GM19395 (cell line): ENCODE results near the gene HBP1.
"Not testable (repeated sequence)": the region's sequence is repeated elsewhere in the genome, so short reads cannot be mapped to it uniquely, and the experiment has no call there.

Experiments
- ATAC-seq: cut with Tn5 transposase; IDR thresholded peaks from one replicate; pipeline ENCODE4 v1.9.1; 2021; ENCODE audit warnings: mild to moderate bottlenecking, moderate library complexity; ENCODE audit not compliant: unreplicated experiment

HBP1 gene

DNA sequence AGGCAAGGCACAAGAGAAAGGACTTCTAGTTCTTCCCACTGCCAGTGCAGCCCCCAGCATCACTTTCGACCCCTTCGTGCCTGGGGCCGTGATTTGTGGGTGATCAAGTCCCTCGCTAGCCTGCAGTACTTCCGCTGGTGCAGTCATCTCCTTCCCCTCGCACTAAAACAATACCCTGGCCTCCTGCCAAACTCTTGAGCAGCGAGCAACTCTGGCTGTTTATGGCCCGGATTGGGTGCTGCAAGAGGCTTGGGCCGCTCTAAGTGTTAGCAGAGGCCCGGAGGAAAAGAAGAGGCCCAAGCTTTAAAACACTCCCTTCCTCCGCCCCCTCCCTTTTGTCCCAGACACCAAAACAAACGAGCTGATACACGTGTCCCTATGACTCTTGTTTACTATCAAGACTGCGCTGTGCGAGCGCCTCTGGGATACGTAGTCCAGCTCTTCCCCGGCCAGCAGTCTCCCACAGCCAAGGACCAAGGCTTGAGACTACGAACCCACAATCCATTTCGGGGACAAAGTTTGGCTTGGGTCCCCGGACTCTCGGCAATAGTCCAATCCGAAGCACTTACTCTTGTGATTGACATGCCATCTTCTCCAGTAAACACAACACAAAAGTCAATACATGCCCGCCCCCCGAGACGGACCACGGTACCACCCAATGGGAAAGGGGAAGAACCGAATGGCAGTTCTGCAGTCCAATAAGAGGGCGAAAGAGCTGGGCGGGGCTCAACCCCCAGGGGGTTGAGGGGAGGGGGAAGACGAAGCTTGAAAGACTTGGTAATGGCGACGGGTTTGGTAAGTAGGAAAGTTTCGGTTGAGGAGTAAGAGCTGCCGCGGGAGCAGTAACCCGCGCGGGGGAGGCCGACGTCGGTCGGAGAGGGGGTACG is at the start of gene HBP1:
HBP1 (plus strand) TSS at position 771 of the 887 bp plus-strand sequence. CDS start 10,891 bp downstream, outside the sequence.
- ATAC-seq: peak; percentile 90

GRCh38 chr7:107119376-107120105 is 49.3 kb upstream of the HBP1 start:
- no peak for ATAC-seq

DNA sequence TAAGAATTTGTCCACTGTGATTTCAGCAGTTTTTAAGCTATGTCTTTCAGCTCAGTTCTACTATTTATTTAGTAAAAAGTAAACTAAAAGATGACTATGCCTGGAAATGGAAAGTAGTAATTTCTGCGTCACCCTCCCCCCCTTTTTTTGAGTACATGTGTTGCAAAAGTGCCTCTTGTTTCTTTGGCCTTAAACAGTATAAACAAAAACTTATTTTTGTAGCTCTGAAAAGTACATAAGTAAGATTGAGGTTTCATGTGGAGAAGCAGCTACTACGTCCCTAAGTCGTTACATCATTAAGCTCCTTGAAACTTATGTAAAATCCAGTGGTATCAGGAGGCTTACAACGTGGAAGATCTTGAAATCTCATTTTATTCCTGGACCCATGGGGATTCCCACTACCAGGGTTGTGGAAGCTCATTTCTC is 46.3 kb upstream of the HBP1 start:
- ATAC-seq: no peak

DNA sequence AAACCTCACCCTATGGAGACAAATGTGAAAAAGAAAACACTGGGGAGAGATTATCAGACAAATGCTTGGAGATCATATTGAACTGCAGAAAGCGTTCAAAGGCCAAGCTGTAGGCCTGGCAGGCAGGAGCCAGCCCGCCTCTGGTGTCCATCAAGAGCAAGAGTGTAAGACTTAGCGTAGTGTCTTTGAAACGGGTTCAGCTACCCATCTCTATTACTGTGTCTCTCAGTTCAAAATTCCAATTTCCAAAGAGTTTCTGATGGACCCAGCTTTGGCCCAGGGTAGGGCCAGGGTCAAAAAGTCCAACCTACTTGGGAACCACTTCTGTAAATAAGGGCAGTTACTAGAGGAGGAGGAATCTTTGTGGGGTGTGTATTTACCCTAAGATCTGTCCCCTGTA is 45.4 kb upstream of the HBP1 start:
- ATAC-seq: no peak

DNA sequence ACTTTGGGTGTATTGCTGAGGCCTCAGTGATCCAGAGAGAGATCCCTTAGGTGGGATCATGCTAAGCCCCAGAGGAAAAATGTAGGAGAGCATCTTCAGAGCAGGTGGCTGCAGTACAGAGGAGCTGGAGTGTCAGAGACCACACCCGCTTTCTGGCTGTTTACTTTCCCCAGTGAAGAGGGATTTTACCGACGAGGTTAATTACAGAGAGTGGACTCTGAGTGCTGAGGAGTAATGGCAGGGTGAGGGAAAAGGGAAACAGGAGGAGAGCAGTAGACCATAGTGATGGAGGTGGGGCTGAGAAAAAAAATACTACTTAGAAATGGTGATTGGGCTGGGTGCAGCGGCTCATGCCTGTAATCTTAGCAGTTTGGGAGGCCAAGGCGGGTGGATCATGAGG is 43.3 kb upstream of the HBP1 start:
- no peak for ATAC-seq

DNA sequence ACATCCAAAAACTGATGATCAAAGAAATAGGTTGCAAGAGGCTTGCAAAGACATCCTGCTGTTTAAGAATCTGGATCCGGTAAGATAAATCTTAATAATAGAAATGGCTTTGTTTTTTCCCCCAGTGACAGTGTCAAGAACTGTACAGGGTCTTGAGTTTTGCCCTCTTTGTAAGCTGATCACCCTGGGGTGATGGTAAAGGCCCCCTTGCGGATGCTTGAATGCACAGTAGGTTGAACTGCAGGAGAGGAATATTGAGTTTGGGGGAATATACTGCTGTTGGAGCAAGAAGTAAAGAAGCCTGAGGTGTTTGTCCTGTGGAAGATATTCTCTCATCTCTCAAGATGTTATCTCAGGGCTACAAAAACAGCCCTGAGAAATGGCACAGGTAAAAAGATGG is 40.6 kb upstream of the HBP1 start:
- no peak for ATAC-seq

GRCh38 chr7:107128748-107129147 is 40.1 kb upstream of the HBP1 start:
- no peak for ATAC-seq

- ATAC-seq: no peak
Observed at GRCh38 chr7:107130487-107131220, 38.1 kb upstream of the HBP1 start.

- no peak for ATAC-seq
Observed at GRCh38 chr7:107133396-107133795, 35.4 kb upstream of the HBP1 start.

- no peak for ATAC-seq
Observed at GRCh38 chr7:107138696-107139420, 29.9 kb upstream of the HBP1 start.

- not testable (repeated sequence) for ATAC-seq
Observed at GRCh38 chr7:107143875-107144274, 24.9 kb upstream of the HBP1 start.

DNA sequence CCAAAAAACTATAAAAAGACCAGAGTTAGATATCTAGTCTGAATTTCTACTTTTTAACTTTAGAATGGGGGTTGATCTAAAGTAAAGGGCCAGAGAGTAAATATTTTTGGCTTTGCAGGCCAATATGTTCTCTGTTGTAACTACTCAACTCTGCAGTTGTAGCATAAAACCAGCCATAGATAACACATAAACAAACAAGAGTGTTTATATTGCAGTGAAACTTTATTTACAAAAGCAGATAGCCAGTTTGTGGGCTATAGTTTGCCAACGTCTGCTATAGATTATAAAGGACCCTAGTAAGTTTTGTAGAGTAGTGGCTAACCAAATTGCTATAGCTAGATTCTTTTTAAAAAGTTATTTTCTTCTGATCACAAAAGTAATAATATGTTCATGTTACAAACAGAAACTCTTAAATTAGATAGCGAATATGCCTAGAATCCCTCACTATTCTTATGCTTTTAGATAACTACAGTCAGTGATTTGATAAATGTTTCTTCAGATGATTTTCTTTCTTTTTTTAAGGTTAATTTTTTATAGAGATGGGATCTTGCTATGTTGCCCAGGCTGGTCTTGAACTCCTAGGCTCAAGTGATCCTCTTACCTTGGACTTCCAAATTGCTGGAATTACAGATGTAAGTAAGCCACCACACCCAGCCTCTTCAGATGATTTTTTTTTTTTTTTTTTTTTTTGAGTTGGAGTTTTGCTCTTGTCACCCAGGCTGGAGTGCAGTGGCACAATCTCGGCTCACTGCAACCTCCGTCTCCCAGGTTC is 23.6 kb upstream of the HBP1 start:
- ATAC-seq: no peak

DNA sequence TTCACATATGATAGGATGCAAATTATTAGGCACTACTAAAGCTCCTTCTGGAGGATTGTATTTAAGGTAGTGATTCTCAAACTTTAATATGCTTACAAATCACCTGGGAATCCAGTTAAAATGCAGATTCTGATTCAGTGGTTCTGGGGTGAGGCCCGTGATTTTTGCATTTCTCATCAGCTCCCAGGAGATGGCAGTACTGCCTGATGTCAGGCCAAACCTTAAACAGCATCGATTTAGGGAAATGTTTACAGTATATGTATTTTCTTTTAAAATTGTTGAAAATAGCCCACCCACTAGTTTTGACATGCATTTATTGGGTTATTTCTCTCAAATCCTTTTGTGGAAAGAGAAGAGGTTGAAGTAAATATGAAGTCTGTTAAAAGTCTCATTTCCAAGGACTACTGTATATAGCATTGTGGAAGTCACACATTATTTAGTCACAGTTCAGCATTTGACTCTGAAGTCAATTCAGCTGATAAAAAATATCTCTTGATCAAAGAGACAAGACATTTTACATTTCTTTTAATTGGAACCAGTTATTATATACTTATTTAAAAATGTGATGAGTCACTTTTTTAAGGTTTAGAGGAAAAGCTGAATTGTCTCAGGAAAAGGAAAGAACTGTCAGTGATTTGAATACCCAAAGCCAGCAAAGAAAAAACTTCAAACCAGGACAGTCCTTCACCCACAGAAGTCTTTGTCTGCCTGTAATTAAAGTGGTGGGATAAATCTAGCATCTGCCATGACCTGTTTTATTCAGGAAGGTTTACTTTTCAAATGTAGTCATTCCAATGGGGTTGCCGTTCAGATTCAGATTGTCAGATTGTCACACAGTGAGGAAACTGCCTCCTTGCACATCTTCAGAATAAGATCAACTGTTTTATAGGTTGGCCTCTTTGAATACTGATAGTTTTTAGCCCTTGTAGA is 21.1 kb upstream of the HBP1 start:
- ATAC-seq: no peak

GRCh38 chr7:107148721-107149120 is 20.1 kb upstream of the HBP1 start:
- no peak for ATAC-seq

DNA sequence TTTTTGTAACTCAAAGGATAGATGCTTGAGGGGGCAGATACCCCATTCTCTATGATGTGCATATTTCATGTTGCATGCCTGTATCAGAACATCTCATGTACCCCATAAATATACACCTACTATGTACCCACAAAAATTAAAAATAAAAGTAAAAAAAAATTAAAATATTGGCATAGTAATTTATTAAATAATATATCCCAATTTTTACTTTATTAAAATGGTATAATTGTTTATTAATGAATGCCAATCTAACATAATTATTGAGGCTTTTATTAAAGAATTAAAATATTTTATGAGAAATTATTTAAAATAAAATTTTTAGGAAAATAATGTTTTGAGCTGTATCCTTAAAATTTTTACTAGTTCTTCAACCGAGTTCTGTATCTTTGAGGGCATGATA is 18.9 kb upstream of the HBP1 start:
- no peak for ATAC-seq

DNA sequence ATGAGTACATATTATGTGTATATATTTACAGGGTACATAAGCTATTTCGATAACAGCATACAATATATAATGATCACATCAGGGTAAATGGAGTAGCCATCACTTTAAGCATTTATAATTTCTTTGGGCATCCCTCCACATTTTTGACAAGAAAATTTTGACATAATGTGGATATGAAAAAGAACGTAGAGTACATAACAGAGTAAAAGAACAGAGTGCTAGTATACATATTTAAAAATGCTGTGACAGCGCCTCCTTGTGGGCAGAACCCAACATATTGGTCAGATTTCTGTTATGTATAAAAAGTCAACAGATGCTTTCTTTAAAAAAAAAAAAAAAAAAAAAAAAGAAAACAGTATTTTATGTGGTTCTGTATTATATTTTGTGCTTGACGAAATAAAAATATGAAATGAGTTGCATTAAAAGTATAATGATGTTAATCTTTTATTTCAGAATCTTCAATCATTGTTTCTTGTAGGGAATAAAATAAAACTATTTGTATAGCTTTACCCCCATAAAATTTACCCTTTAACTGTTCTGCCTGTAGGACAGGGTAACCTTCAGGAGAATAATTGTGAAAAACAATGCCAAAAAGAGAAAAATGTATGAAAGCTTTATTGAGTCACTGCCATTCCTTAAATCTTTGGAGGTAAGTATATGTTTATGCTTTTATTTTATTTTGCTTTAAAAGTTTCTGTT is 18.3 kb upstream of the HBP1 start:
- ATAC-seq: peak; percentile 63

DNA sequence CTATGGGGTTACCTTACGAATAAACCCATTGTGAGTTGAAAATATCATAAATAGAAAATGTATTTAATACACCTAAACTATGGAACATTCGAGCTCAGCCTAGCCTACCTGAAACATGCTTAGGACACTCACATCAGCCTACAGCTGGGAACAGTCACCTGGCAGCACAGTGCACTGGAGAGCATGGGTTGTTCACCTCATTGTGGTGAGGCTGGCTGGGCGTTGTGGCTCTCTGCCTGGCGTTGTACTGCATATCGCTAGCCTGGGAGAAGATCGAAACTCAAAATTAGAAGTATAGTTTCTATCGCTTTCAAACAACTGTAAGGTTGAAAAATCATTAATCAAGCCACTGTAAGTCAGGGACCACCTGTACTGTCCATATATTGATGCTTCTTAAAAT is 17.3 kb upstream of the HBP1 start:
- ATAC-seq: no peak

DNA sequence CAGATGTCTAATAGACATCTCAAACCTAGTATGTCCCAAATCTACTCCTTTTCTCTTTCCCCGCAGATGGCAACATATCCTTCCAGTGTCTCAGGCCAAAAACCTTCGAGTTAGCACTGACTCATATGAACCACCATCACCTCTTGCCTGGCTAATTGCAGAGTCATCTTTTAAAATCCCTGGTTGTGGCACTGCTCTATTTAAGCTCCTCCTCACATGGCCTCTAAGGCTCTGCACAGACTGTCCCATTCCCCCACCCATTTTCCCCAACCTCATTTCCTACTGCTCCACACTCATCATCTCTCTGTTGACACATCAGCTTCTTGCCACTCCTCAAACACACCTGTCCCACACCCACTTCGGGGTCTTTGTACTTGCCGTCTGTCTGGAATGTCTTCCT is 16.8 kb upstream of the HBP1 start:
- no peak for ATAC-seq
